ENCODE measurements around the gene SOAT2. TPM values are rescaled to one million over a fixed set of nuclear protein-coding genes. Genes with fewer than 3 reads are reported as not detected.
"Not testable (repeated sequence)": the region's sequence is repeated elsewhere in the genome, so short reads cannot be mapped to it uniquely, and the experiment has no call there.

SOAT2 gene
- total RNA-seq, 2 donors from 2014 or later, result not detected

DNA sequence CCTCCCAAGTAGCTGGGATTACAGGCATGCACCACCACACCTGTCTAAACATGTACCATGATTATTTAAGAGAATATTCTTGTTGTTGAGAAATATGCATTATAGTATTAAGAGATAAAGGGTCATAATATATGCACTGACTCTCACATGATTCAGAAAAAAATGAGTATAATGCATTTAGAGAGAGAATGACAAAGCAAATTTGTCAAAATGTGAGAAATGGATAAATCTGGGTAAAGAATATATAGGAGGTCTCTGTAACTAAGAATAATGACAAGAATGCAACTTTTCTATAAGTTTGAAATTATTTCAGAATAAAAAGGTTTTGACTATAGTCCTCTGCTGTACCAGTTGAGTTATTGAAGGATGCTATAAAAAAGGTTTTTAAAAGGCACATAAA is 49.1 kb downstream of the SOAT2 start:
- no peaks in the 10 kb centered on the region for H3K36me3 ChIP-seq

DNA sequence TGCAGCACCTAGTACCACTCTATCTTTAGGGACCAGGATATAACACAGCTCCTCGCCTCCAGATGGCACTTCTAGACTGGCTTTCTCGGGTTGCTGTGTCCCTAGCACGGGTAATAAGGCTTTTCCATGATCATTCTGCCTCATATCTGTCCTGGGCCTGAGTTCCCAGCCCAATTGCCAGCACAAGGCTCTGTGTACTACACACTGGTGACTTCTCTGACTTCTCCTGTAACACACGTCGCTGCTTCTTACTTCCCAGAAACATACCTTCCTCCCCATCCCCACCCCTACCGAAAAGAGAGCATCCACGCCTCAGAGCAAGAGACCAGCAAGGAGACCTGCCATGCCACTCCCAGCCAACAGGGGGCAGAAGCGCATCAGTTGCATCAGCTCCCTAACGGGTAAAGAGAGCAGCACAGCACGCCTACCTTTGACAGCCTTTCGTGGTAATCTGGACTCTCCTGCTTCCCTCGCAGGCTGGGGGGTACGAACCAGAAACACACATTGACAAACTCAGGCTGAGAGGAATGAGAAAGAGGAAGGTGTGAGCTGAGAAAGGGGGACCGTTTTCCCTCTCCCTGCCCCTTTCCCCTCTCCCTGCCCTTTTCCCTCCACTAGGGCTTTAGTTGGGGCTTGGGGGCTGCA is 56.0 kb downstream of the SOAT2 start:
- Histone ChIP-seq H3K36me3 (peaks cover 5% of the 10 kb centered on the region), H3K27me3 (no peaks in the 10 kb centered on the region), H3K27ac (no peak overlapping the region), H3K9me3 (no peaks in the 10 kb centered on the region), H3K4me3 (no peak overlapping the region), H3K4me1 (peaks cover 0 to 4% of the 10 kb centered on the region in 2 donors)
- TF ChIP-seq, protein P1, sequence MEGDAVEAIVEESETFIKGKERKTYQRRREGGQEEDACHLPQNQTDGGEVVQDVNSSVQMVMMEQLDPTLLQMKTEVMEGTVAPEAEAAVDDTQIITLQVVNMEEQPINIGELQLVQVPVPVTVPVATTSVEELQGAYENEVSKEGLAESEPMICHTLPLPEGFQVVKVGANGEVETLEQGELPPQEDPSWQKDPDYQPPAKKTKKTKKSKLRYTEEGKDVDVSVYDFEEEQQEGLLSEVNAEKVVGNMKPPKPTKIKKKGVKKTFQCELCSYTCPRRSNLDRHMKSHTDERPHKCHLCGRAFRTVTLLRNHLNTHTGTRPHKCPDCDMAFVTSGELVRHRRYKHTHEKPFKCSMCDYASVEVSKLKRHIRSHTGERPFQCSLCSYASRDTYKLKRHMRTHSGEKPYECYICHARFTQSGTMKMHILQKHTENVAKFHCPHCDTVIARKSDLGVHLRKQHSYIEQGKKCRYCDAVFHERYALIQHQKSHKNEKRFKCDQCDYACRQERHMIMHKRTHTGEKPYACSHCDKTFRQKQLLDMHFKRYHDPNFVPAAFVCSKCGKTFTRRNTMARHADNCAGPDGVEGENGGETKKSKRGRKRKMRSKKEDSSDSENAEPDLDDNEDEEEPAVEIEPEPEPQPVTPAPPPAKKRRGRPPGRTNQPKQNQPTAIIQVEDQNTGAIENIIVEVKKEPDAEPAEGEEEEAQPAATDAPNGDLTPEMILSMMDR (IDR thresholded peaks at IDR 0.05), result peak; percentile 78 to 96
- peak; percentile 86 for DNase-seq (ENCODE audit: low spot score)

More for the DNA sequence above, 49.1 kb downstream of the SOAT2 start:
- H3K27ac ChIP-seq, result no peak overlapping the region
- H3K4me3 ChIP-seq, result no peak overlapping the region
- no peaks in the 10 kb centered on the region for H3K9me3 ChIP-seq
- DNase-seq (ENCODE audit: low spot score), result no peak
- no peaks in the 10 kb centered on the region for H3K4me1 ChIP-seq
- TF ChIP-seq, protein P1 (IDR thresholded peaks at IDR 0.05), result no peak
- H3K27me3 ChIP-seq, result no peaks in the 10 kb centered on the region

DNA sequence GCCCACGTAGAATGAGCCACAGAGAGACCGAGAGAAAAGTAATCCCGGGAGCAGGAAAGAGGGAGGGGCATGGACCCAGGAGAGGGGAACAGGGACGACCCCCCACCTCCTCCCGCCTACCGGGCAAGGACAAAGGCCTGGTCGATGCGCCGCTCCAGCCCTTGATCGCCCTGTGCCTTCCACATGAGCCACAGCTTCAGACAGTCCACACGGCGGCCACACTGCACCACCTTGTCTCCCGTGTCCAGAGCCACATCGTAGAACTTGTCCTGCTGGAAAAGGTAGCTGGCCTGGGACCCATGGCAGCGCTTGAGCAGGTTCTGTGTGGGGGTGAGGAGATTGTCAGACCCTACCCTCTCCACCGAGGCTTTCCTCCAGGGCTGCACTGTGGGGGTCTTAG is 56.7 kb downstream of the SOAT2 start:
- TF ChIP-seq, protein P1 (IDR thresholded peaks at IDR 0.05), result no peak
- no peak overlapping the region for H3K27ac ChIP-seq

DNA sequence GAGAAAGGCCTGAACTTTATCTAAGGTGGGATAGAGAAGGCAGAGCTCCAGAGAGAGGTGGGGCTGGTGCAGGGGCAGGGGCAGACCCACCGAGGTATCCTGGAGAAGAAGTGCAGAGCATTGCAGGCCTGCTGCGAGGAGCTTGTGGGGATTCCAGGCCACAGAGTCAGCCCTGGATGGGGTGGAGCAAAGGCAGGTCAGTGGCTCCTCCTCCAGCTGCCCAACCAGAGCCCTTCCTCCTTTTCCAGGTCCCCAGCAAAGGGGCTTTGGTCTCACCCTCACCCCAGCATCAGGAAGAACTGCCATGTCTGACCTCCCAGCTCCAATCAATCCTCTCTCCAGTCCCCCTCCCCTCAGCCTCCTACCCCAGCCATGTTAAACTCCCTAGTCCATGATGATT is 57.4 kb downstream of the SOAT2 start:
- Histone ChIP-seq H3K36me3 (peaks cover 5% of the 10 kb centered on the region), H3K27ac (no peak overlapping the region), H3K27me3 (no peaks in the 10 kb centered on the region), H3K4me1 (peaks cover 0 to 4% of the 10 kb centered on the region in 2 donors), H3K4me3 (no peak overlapping the region), H3K9me3 (no peaks in the 10 kb centered on the region)
- DNase-seq (ENCODE audit: low spot score), result no peak
- TF ChIP-seq, protein P1 (IDR thresholded peaks at IDR 0.05), result no peak

More for the DNA sequence above, 56.7 kb downstream of the SOAT2 start:
- no peak overlapping the region for H3K4me3 ChIP-seq
- DNase-seq (ENCODE audit: low spot score), result no peak
- H3K27me3 ChIP-seq, result no peaks in the 10 kb centered on the region
- no peaks in the 10 kb centered on the region for H3K9me3 ChIP-seq
- H3K36me3 ChIP-seq, result peaks cover 5% of the 10 kb centered on the region
- peaks cover 0 to 4% of the 10 kb centered on the region in 2 donors for H3K4me1 ChIP-seq

DNA sequence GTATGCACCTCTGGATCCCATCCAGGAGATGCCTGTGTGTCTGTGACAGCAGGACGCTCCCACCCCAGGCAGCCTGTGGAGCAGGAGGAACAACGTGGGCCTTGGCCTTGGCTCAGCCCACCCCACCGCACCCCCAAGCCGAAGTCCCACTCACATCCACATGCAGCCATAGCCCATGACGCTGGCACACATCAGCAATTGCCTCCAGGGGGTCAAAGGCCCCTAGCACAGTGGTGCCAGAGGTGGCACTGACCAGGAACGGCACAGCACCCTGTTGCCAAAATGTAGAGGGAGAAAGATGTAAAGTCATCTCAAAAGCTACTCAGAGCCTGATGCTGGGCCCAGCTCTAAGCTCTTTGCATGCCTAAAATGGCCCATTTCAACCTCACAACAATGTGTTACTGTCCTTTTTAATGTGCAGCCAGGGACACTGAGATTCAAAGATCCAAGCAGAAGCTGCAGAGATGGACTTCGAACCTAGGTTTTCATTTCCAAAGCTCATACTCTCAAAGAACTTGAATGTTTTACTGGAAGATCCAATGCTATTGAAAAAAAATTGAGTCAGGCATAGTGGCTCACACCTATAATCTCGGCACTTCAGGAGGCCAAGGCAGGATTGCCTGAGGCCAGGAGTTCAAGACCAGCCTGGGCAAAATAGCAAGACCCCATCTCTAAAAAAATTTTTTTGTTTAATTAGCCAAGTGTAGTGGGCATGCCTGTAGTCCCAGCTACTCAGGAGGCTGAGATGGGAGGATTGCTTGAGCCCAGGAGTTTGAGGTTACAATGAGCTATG is 58.0 kb downstream of the SOAT2 start:
- Histone ChIP-seq H3K4me3 (no peak overlapping the region), H3K36me3 (peaks cover 5% of the 10 kb centered on the region), H3K9me3 (no peaks in the 10 kb centered on the region), H3K4me1 (peaks cover 0 to 4% of the 10 kb centered on the region in 2 donors), H3K27ac (no peak overlapping the region), H3K27me3 (no peaks in the 10 kb centered on the region)
- TF ChIP-seq, protein P1 (IDR thresholded peaks at IDR 0.05), result no peak
- no peak for DNase-seq (ENCODE audit: low spot score)

DNA sequence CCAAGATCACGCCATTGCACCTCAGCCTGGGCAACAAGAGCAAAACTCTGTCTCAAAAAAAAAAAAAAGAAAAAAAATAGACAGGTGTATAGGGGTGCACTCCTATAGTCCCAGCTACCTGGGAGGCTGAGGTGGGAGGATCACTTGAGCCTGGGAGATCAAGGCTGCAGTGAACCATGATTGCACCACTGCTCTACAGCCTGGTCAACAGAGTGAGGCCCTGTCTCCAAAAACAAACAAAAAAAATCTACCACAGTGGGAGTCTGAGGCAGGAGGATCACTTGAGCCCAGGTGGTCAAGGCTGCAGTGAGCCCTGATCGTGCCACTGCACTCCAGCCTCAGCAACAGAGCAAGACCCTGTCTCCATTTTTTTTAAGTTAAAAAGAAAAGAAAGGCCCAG is 59.7 kb downstream of the SOAT2 start:
- DNase-seq (ENCODE audit: low spot score); H3K36me3 ChIP-seq; H3K4me3 ChIP-seq; H3K27ac ChIP-seq; H3K4me1 ChIP-seq; H3K9me3 ChIP-seq; H3K27me3 ChIP-seq: not testable (repeated sequence)

Measured in right atrium auricular region (tissue), 2 donors.